GM23338 (cell line): ENCODE measurements around the gene CD1D. TPM values are rescaled to one million over a fixed set of nuclear protein-coding genes. Genes with fewer than 3 reads are reported as not detected.

Experiments
- ATAC-seq: fragments of 200-7000 bp; cut with Tn5 transposase; 3 replicates; pipeline ENCODE4 v1.9.1; 2020
- DNase-seq: peaks from one replicate; pipeline ENCODE4 v3.0.0-alpha.2; 2015; ENCODE audit warnings: low spot score
- H2AFZ ChIP-seq: fragments of 200-600 bp; sonication (generic); 2 replicates; pipeline ENCODE4 v1.8.0; 2016; ENCODE audit warnings: antibody characterized with exemption, mild to moderate bottlenecking, moderate library complexity
- H3F3A ChIP-seq: fragments of 200-600 bp; sonication (generic); replicated peaks from 2 replicates; pipeline ENCODE4 v1.8.0; 2017; ENCODE audit warnings: antibody characterized with exemption, mixed run types, low read depth
- H3K27ac ChIP-seq: fragments of 200-600 bp; sonication (generic); 2 replicates; pipeline ENCODE4 v1.6.1; 2016; ENCODE audit warnings: low read depth
- H3K27me3 ChIP-seq: fragments of 200-600 bp; sonication (generic); 2 replicates; pipeline ENCODE4 v1.8.0; 2016; ENCODE audit warnings: mild to moderate bottlenecking, mixed run types, moderate library complexity; ENCODE audit not compliant: insufficient read depth
- H3K36me3 ChIP-seq: fragments of 200-600 bp; sonication (generic); 2 replicates; pipeline ENCODE4 v1.8.0; 2016; ENCODE audit warnings: mild to moderate bottlenecking; ENCODE audit not compliant: insufficient read depth
- H3K4me1 ChIP-seq: fragments of 200-600 bp; sonication (generic); 2 replicates; pipeline ENCODE4 v1.8.0; 2016; ENCODE audit warnings: mild to moderate bottlenecking, moderate library complexity; ENCODE audit not compliant: insufficient read depth
- H3K4me2 ChIP-seq: fragments of 200-600 bp; sonication (generic); 2 replicates; pipeline ENCODE4 v1.7.1; 2017; ENCODE audit warnings: mixed run types
- H3K4me3 ChIP-seq: fragments of 200-600 bp; sonication (generic); 2 replicates; pipeline ENCODE4 v1.6.1; 2016; ENCODE audit warnings: mixed run types
- H3K79me2 ChIP-seq: fragments of 200-600 bp; sonication (generic); replicated peaks from 2 replicates; pipeline ENCODE4 v1.8.0; 2017; ENCODE audit warnings: mild to moderate bottlenecking; ENCODE audit not compliant: insufficient read depth
- H3K9me2 ChIP-seq: fragments of 200-600 bp; sonication (generic); 2 replicates; pipeline ENCODE4 v1.8.0; 2017; ENCODE audit not compliant: insufficient read depth
- H4K20me1 ChIP-seq: fragments of 200-600 bp; sonication (generic); replicated peaks from 2 replicates; pipeline ENCODE4 v1.8.0; 2017; ENCODE audit warnings: mild to moderate bottlenecking; ENCODE audit not compliant: insufficient read depth
- H3K27ac Mint-ChIP-seq: 2 replicates; pipeline ENCODE4 v1.8.0; 2020; ENCODE audit warnings: inconsistent platforms, mild to moderate bottlenecking, moderate library complexity, mixed read lengths
- H3K27me3 Mint-ChIP-seq: 3 replicates; pipeline ENCODE4 v1.8.0; 2022; ENCODE audit warnings: low read depth, mild to moderate bottlenecking, moderate library complexity, mixed read lengths, inconsistent platforms; ENCODE audit not compliant: insufficient read depth, poor library complexity
- H3K36me3 Mint-ChIP-seq: 3 replicates; pipeline ENCODE4 v1.8.0; 2021; ENCODE audit warnings: low read depth, mild to moderate bottlenecking, inconsistent platforms, moderate library complexity, mixed read lengths
- H3K4me1 Mint-ChIP-seq: 3 replicates; pipeline ENCODE4 v1.8.0; 2020; ENCODE audit warnings: mild to moderate bottlenecking, inconsistent platforms, mixed read lengths
- H3K4me3 Mint-ChIP-seq: 3 replicates; pipeline ENCODE4 v1.8.0; 2021; ENCODE audit warnings: moderate library complexity, mild to moderate bottlenecking, inconsistent platforms, mixed read lengths
- H3K9me3 Mint-ChIP-seq: 3 replicates; pipeline ENCODE4 v1.8.0; 2020; ENCODE audit warnings: moderate library complexity, mild to moderate bottlenecking, inconsistent platforms, mixed read lengths
- CREB1 ChIP-seq: fragments of 250-450 bp; sonication (Bioruptor Pico); IDR thresholded peaks from 2 replicates; pipeline ENCODE4 v1.5.0; 2020; ENCODE audit warnings: low read depth, mild to moderate bottlenecking, moderate library complexity
- ETS1 ChIP-seq: IDR thresholded peaks from 2 replicates; pipeline ENCODE4 v1.6.1; 2016; ENCODE audit warnings: antibody characterized with exemption
- EZH2 ChIP-seq: fragments of 200-600 bp; sonication (generic); IDR thresholded peaks from one replicate; pipeline ENCODE4 v1.8.0; 2017; ENCODE audit warnings: antibody characterized with exemption, mild to moderate bottlenecking, low read depth; ENCODE audit not compliant: unreplicated experiment
- EZH2phosphoT487 ChIP-seq: fragments of 200-600 bp; sonication (generic); IDR thresholded peaks from one replicate; pipeline ENCODE4 v1.8.1; 2018; ENCODE audit warnings: antibody characterized with exemption; ENCODE audit not compliant: unreplicated experiment
- JUNB ChIP-seq: IDR thresholded peaks from one replicate; pipeline ENCODE4 v1.6.1; 2016; ENCODE audit warnings: antibody characterized with exemption; ENCODE audit not compliant: unreplicated experiment
- NANOG ChIP-seq: IDR thresholded peaks from 2 replicates; pipeline ENCODE4 v1.6.1; 2016; ENCODE audit warnings: antibody characterized with exemption, borderline replicate concordance
- POLR2AphosphoS5 ChIP-seq: IDR thresholded peaks from 2 replicates; pipeline ENCODE4 v1.6.1; 2016; ENCODE audit warnings: antibody characterized with exemption, low read depth
- STAT1 ChIP-seq: IDR thresholded peaks from one replicate; pipeline ENCODE4 v1.6.1; 2016; ENCODE audit warnings: antibody characterized with exemption; ENCODE audit not compliant: unreplicated experiment
- ZNF114 ChIP-seq: fragments of 250-450 bp; sonication (Bioruptor Pico); IDR thresholded peaks from 2 replicates; pipeline ENCODE4 v1.5.0; 2020; ENCODE audit warnings: mild to moderate bottlenecking, moderate library complexity
- ZNF331 ChIP-seq: fragments of 250-450 bp; sonication (Bioruptor Pico); IDR thresholded peaks from 2 replicates; pipeline ENCODE4 v1.5.0; 2020; ENCODE audit warnings: low read depth, mild to moderate bottlenecking, moderate library complexity
- polyA plus RNA-seq: library from polyadenylated mRNA; unstranded; fragments of >200 nt; fragmentation: Nextera tagmentation; extraction: Ambion mirVana; gene quantifications from 2 replicates; pipeline ENCODE4 v1.2.1, GENCODE V29; 2016
- total RNA-seq: library from RNA; depleted of rRNA; stranded (reverse); fragments of >200 nt; shearing (Covaris generic); gene quantifications from 2 replicates; pipeline ENCODE4 v1.2.3, GENCODE V29; 2014
- TF ChIP-seq, protein P1 (sequence below), 2 experiments: fragments of 200-600 bp in 1 of 2; sonication (generic) in 1 of 2; conservative IDR thresholded peaks; 2 replicates each; pipeline versions ENCODE4 v1.5.1 to v1.6.1; 2016 to 2017; ENCODE audit warnings: antibody characterized with exemption in 2 of 2, low read depth in 2 of 2, mild to moderate bottlenecking in 2 of 2, moderate library complexity in 1 of 2
- TF ChIP-seq, protein P2 (sequence below): fragments of 250-450 bp; sonication (Bioruptor Pico); IDR thresholded peaks from 2 replicates; pipeline ENCODE4 v1.5.0; 2020; ENCODE audit warnings: mild to moderate bottlenecking, moderate library complexity

CD1D gene
- total and polyA plus RNA-seq, 2 experiments from 2014 or later: 1.5 to 2.7 TPM

DNA sequence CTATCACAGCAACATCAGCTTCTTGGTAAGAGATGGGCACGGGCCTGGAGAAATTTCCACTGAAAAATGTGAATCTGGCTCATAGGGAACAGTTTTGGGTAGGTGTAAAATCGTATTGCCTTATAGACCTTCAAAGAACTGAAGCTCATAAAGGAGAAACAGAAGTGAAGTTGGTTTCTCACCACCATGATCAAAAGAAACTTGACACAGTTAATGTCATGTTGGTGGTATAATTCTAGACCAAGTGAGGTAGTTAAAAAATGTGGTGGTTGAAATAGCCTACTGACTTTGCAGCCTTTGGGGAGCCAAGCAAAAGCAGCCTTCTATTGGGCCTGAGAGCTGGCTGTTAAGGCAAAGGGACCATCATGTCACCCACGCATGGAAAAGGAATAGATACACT lies 8.9 kb downstream of the CD1D start:
- peaks cover 19% of the 10 kb centered on the region for H3K27me3 ChIP-seq
- DNase-seq: no peak
- Mint-ChIP-seq H3K27ac (no peak overlapping the region), H3K36me3 (no peaks in the 10 kb centered on the region), H3K9me3 (no peaks in the 10 kb centered on the region), H3K4me3 (no peak overlapping the region), H3K27me3 (peaks cover 9% of the 10 kb centered on the region), H3K4me1 (peaks cover 39% of the 10 kb centered on the region)
- H3K27ac ChIP-seq: no peak overlapping the region
- no peaks in the 10 kb centered on the region for H3K79me2 ChIP-seq
- H3F3A ChIP-seq: no peaks in the 10 kb centered on the region
- ATAC-seq: no peak
- H3K4me3 ChIP-seq: no peak overlapping the region
- H3K4me2 ChIP-seq: no peak overlapping the region
- H2AFZ ChIP-seq: 0 out of 2 replicates have a peak overlapping the region, but pooled peaks have one; percentile 26
- no peak for TF ChIP-seq NANOG
- no peak for TF ChIP-seq POLR2AphosphoS5
- TF ChIP-seq EZH2phosphoT487: no peak
- no peaks in the 10 kb centered on the region for H3K9me2 ChIP-seq
- no peaks in the 10 kb centered on the region for H3K36me3 ChIP-seq
- H4K20me1 ChIP-seq: no peaks in the 10 kb centered on the region
- peaks cover 41% of the 10 kb centered on the region for H3K4me1 ChIP-seq

GRCh38 chr1:158191299-158191698 lies 10.6 kb downstream of the CD1D start:
- Histone ChIP-seq H4K20me1 (no peaks in the 10 kb centered on the region), H3K79me2 (no peaks in the 10 kb centered on the region), H3K9me2 (no peaks in the 10 kb centered on the region), H3K27me3 (peaks cover 7% of the 10 kb centered on the region), H3K4me3 (no peak overlapping the region), H3K4me1 (peaks cover 36% of the 10 kb centered on the region), H3K4me2 (peak overlapping the region; percentile 74), H2AFZ (no peak overlapping the region), H3K27ac (no peak overlapping the region), H3F3A (no peaks in the 10 kb centered on the region), H3K36me3 (no peaks in the 10 kb centered on the region)
- TF ChIP-seq NANOG (no peak), STAT1 (no peak), ZNF331 (CRISPR knock-in tag) (no peak), ETS1 (no peak), CREB1 (CRISPR knock-in tag) (no peak), EZH2 (no peak), EZH2phosphoT487 (no peak), ZNF114 (no peak), JUNB (no peak)
- TF ChIP-seq, protein P1, sequence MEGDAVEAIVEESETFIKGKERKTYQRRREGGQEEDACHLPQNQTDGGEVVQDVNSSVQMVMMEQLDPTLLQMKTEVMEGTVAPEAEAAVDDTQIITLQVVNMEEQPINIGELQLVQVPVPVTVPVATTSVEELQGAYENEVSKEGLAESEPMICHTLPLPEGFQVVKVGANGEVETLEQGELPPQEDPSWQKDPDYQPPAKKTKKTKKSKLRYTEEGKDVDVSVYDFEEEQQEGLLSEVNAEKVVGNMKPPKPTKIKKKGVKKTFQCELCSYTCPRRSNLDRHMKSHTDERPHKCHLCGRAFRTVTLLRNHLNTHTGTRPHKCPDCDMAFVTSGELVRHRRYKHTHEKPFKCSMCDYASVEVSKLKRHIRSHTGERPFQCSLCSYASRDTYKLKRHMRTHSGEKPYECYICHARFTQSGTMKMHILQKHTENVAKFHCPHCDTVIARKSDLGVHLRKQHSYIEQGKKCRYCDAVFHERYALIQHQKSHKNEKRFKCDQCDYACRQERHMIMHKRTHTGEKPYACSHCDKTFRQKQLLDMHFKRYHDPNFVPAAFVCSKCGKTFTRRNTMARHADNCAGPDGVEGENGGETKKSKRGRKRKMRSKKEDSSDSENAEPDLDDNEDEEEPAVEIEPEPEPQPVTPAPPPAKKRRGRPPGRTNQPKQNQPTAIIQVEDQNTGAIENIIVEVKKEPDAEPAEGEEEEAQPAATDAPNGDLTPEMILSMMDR (conservative IDR thresholded peaks at IDR 0.05; ENCODE audit: low read depth in 2 of 2): no peak
- TF ChIP-seq, protein P2, sequence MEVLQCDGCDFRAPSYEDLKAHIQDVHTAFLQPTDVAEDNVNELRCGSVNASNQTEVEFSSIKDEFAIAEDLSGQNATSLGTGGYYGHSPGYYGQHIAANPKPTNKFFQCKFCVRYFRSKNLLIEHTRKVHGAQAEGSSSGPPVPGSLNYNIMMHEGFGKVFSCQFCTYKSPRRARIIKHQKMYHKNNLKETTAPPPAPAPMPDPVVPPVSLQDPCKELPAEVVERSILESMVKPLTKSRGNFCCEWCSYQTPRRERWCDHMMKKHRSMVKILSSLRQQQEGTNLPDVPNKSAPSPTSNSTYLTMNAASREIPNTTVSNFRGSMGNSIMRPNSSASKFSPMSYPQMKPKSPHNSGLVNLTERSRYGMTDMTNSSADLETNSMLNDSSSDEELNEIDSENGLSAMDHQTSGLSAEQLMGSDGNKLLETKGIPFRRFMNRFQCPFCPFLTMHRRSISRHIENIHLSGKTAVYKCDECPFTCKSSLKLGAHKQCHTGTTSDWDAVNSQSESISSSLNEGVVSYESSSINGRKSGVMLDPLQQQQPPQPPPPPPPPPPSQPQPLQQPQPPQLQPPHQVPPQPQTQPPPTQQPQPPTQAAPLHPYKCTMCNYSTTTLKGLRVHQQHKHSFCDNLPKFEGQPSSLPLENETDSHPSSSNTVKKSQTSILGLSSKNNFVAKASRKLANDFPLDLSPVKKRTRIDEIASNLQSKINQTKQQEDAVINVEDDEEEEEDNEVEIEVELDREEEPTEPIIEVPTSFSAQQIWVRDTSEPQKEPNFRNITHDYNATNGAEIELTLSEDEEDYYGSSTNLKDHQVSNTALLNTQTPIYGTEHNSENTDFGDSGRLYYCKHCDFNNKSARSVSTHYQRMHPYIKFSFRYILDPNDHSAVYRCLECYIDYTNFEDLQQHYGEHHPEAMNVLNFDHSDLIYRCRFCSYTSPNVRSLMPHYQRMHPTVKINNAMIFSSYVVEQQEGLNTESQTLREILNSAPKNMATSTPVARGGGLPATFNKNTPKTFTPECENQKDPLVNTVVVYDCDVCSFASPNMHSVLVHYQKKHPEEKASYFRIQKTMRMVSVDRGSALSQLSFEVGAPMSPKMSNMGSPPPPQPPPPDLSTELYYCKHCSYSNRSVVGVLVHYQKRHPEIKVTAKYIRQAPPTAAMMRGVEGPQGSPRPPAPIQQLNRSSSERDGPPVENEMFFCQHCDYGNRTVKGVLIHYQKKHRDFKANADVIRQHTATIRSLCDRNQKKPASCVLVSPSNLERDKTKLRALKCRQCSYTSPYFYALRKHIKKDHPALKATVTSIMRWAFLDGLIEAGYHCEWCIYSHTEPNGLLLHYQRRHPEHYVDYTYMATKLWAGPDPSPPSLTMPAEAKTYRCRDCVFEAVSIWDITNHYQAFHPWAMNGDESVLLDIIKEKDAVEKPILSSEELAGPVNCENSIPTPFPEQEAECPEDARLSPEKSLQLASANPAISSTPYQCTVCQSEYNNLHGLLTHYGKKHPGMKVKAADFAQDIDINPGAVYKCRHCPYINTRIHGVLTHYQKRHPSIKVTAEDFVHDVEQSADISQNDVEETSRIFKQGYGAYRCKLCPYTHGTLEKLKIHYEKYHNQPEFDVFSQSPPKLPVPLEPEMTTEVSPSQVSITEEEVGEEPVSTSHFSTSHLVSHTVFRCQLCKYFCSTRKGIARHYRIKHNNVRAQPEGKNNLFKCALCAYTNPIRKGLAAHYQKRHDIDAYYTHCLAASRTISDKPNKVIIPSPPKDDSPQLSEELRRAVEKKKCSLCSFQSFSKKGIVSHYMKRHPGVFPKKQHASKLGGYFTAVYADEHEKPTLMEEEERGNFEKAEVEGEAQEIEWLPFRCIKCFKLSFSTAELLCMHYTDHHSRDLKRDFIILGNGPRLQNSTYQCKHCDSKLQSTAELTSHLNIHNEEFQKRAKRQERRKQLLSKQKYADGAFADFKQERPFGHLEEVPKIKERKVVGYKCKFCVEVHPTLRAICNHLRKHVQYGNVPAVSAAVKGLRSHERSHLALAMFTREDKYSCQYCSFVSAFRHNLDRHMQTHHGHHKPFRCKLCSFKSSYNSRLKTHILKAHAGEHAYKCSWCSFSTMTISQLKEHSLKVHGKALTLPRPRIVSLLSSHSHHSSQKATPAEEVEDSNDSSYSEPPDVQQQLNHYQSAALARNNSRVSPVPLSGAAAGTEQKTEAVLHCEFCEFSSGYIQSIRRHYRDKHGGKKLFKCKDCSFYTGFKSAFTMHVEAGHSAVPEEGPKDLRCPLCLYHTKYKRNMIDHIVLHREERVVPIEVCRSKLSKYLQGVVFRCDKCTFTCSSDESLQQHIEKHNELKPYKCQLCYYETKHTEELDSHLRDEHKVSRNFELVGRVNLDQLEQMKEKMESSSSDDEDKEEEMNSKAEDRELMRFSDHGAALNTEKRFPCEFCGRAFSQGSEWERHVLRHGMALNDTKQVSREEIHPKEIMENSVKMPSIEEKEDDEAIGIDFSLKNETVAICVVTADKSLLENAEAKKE: no peak
- Mint-ChIP-seq H3K36me3 (no peaks in the 10 kb centered on the region), H3K4me3 (peak overlapping the region; percentile 12; the same call in 2 of the 3 replicates), H3K4me1 (peaks cover 43% of the 10 kb centered on the region), H3K27ac (peak overlapping the region; percentile 65; the same call in 1 of the 2 replicates), H3K9me3 (no peaks in the 10 kb centered on the region), H3K27me3 (peaks cover 6% of the 10 kb centered on the region)
- ATAC-seq (peak; percentile 51; the same call in 2 of the 3 replicates), DNase-seq (peak; percentile 29)
